Osteoblast (primary cell): ENCODE results near the gene RAN. TPM values are rescaled to one million over a fixed set of nuclear protein-coding genes. Genes with fewer than 3 reads are reported as not detected.

Experiments used
- DNase-seq: peaks from one replicate; pipeline ENCODE4 v3.0.0; 2011; ENCODE audit warnings: low spot score, mixed read lengths; ENCODE audit not compliant: insufficient read length; ENCODE audit errors: missing footprints
- H2AFZ ChIP-seq: 2 replicates; pipeline ENCODE4 v1.6.0; 2011; ENCODE audit warnings: mild to moderate bottlenecking, low read length
- H3K27ac ChIP-seq: 2 replicates; pipeline ENCODE4 v1.5.1; 2011; ENCODE audit warnings: mild to moderate bottlenecking, low read depth, low read length, moderate library complexity
- H3K27me3 ChIP-seq: 2 replicates; pipeline ENCODE4 v1.6.0; 2012; ENCODE audit warnings: mild to moderate bottlenecking, control low read depth, inconsistent platforms, low read length, moderate library complexity; ENCODE audit not compliant: insufficient read depth
- H3K36me3 ChIP-seq: 2 replicates; pipeline ENCODE4 v1.5.1; 2011; ENCODE audit warnings: mild to moderate bottlenecking, low read length, control low read depth, moderate library complexity; ENCODE audit not compliant: insufficient read depth
- H3K4me1 ChIP-seq: 2 replicates; pipeline ENCODE4 v1.5.1; 2011; ENCODE audit warnings: mild to moderate bottlenecking, low read length, control low read depth, moderate library complexity; ENCODE audit not compliant: insufficient read depth
- H3K4me2 ChIP-seq: 2 replicates; pipeline ENCODE4 v1.6.0; 2011; ENCODE audit warnings: mild to moderate bottlenecking, low read length; ENCODE audit not compliant: insufficient read depth
- H3K4me3 ChIP-seq: fragments of 200-600 bp; sonication (generic); 3 replicates; pipeline ENCODE4 v1.5.1; 2012; ENCODE audit warnings: mild to moderate bottlenecking, low read length, inconsistent platforms; ENCODE audit not compliant: insufficient read depth
- H3K79me2 ChIP-seq: 2 replicates; pipeline ENCODE4 v1.6.0; 2012; ENCODE audit warnings: mild to moderate bottlenecking, low read length, control low read depth, inconsistent platforms; ENCODE audit not compliant: insufficient read depth
- H3K9me3 ChIP-seq: 2 replicates; pipeline ENCODE4 v1.5.1; 2011; ENCODE audit warnings: low read depth, low read length, control low read depth
- H4K20me1 ChIP-seq: 2 replicates; pipeline ENCODE4 v1.6.0; 2012; ENCODE audit warnings: mild to moderate bottlenecking, low read length, control low read depth; ENCODE audit not compliant: insufficient read depth
- total RNA-seq: library from RNA; depleted of rRNA; stranded (reverse); fragments of >200 nt; gene quantifications from 2 replicates; pipeline ENCODE4 v1.2.3, GENCODE V29; 2012
- TF ChIP-seq, protein P1 (sequence below): IDR thresholded peaks from 2 replicates; pipeline ENCODE4 v1.5.1; 2011; ENCODE audit warnings: mild to moderate bottlenecking, low read depth, low read length, moderate library complexity; ENCODE audit errors: extremely low read depth

RAN gene
- total RNA-seq, result 355 and 436 TPM in 2 replicates

DNA sequence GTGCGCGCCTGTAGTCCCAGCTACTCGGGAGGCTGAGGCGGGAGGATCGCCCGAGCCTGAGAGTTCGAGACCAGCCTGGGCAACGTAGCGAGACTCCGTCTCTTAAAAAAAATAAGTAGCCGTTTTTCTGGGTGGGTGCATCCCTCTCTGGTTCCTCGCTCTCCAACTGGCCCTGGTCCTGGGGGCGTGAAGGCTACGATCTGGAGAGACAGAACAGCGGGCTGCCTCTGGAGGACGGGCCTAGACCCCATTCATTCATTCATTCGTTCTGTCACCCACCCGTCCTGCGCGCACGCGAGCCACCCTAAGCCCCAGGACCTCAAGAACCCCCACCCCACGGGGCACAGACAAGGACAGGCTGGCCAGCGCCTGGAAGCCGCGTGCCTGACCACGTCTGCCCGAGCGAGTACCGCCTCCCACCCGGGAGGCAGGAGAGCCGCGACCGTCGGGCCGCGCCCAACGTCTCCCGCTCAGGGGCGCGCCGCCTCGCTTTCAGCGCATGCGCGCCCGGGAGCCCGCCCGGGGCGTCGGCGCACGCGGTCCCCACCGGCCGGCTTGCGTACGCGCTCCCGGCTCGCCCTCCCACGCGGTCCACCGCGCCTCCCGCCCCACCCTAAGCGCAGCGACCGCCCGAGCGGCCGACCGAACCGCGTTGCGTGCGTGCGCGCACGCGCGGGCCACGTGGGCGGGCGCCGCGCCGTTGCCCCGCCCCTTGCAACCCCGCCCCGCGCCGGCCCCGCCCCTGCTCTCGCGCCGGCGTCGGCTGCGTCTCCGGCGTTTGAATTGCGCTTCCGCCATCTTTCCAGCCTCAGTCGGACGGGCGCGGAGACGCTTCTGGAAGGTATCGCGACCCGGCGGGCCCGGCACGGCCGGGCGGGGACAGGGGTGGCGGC, at the start of gene RAN:
RAN (plus strand) TSS at position 781 of the 893 bp plus-strand sequence. CDS start 528 bp downstream, outside the sequence.
- TF ChIP-seq, protein P1, sequence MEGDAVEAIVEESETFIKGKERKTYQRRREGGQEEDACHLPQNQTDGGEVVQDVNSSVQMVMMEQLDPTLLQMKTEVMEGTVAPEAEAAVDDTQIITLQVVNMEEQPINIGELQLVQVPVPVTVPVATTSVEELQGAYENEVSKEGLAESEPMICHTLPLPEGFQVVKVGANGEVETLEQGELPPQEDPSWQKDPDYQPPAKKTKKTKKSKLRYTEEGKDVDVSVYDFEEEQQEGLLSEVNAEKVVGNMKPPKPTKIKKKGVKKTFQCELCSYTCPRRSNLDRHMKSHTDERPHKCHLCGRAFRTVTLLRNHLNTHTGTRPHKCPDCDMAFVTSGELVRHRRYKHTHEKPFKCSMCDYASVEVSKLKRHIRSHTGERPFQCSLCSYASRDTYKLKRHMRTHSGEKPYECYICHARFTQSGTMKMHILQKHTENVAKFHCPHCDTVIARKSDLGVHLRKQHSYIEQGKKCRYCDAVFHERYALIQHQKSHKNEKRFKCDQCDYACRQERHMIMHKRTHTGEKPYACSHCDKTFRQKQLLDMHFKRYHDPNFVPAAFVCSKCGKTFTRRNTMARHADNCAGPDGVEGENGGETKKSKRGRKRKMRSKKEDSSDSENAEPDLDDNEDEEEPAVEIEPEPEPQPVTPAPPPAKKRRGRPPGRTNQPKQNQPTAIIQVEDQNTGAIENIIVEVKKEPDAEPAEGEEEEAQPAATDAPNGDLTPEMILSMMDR, result no peak
- Histone ChIP-seq H3K36me3 (peaks cover 39% of the 10 kb centered on the region), H3K79me2 (peaks cover 27% of the 10 kb centered on the region), H3K4me3 (peak within 1 kb of the TSS; percentile 82), H3K4me1 (peaks cover 19% of the 10 kb centered on the region), H2AFZ (peak within 1 kb of the TSS; percentile 91), H3K27me3 (no peaks in the 10 kb centered on the region), H3K4me2 (peak within 1 kb of the TSS; percentile 89), H3K9me3 (no peaks in the 10 kb centered on the region), H3K27ac (peak within 1 kb of the TSS; percentile 93), H4K20me1 (peaks cover 33% of the 10 kb centered on the region)
- DNase-seq, result peak; percentile 100

- Histone ChIP-seq H3K36me3 (peaks cover 10% of the 10 kb centered on the region), H3K27ac (peak overlapping the region; percentile 66), H2AFZ (no peak overlapping the region), H3K9me3 (no peaks in the 10 kb centered on the region), H3K27me3 (no peaks in the 10 kb centered on the region), H3K4me3 (no peak overlapping the region), H4K20me1 (no peaks in the 10 kb centered on the region), H3K79me2 (peaks cover 37% of the 10 kb centered on the region), H3K4me2 (no peak overlapping the region), H3K4me1 (peaks cover 9% of the 10 kb centered on the region)
- TF ChIP-seq, protein P1, result no peak
- DNase-seq, result no peak
These were observed 46.1 kb upstream of the RAN start for GRCh38 chr12:130825771-130826150.

GRCh38 chr12:130826151-130826801, 45.6 kb upstream of the RAN start:
- Histone ChIP-seq H3K4me1 (peaks cover 9% of the 10 kb centered on the region), H4K20me1 (no peaks in the 10 kb centered on the region), H3K9me3 (no peaks in the 10 kb centered on the region), H3K79me2 (peaks cover 41% of the 10 kb centered on the region), H3K4me2 (no peak overlapping the region), H3K36me3 (peaks cover 5% of the 10 kb centered on the region), H3K27me3 (no peaks in the 10 kb centered on the region), H3K4me3 (no peak overlapping the region), H2AFZ (no peak overlapping the region), H3K27ac (peak overlapping the region; percentile 66)
- TF ChIP-seq, protein P1, result peak; percentile 67
- peak; percentile 92 for DNase-seq

DNA sequence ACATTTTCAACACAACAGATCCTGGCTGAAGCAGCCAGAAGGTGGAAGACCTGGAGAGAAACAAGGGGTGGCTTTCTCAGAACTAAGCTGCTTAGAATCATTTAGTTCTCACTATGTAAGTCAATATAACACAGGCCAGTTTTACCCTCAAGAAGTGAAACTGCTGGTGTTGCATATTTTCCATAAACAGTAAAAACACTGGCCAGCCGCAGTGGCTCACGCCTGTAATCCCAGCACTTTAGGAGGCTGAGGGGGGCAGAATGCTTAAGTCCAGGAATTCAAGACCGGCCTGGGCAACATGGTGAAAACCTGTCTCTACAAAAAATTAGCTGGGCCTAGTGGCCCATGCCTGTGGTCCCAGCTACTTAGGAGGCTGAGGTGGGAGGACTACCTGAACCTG, 44.4 kb upstream of the RAN start:
- Histone ChIP-seq H2AFZ (no peak overlapping the region), H3K9me3 (no peaks in the 10 kb centered on the region), H3K4me3 (no peak overlapping the region), H4K20me1 (peaks cover 7% of the 10 kb centered on the region), H3K4me2 (no peak overlapping the region), H3K4me1 (peaks cover 12% of the 10 kb centered on the region), H3K36me3 (peaks cover 5% of the 10 kb centered on the region), H3K27ac (peak overlapping the region; percentile 26), H3K27me3 (no peaks in the 10 kb centered on the region), H3K79me2 (peaks cover 50% of the 10 kb centered on the region)
- no peak for DNase-seq
- TF ChIP-seq, protein P1, result no peak
